GM18519 (cell line): ENCODE results near the gene RAD21L1.
"Not testable (repeated sequence)": the region's sequence is repeated elsewhere in the genome, so short reads cannot be mapped to it uniquely, and the experiment has no call there.

Experiments used
- ATAC-seq: cut with Tn5 transposase; IDR thresholded peaks from one replicate; pipeline ENCODE4 v1.9.1; 2021; ENCODE audit warnings: mild to moderate bottlenecking, moderate library complexity; ENCODE audit not compliant: unreplicated experiment, low FRiP score

Gene RAD21L1

GRCh38 chr20:1224205-1224890, 1.5 kb upstream of the RAD21L1 start:
- ATAC-seq = no peak

- no peak for ATAC-seq
Observed at GRCh38 chr20:1225263-1225782, 521 bp upstream of the RAD21L1 start.

- no peak for ATAC-seq
Observed at GRCh38 chr20:1229541-1229940, 3.7 kb downstream of the RAD21L1 start.

GRCh38 chr20:1232286-1233111, 6.7 kb downstream of the RAD21L1 start:
- no peak for ATAC-seq

- ATAC-seq = no peak
Observed at GRCh38 chr20:1240549-1240948, 14.7 kb downstream of the RAD21L1 start.

- no peak for ATAC-seq
Observed at GRCh38 chr20:1241456-1241855, 15.6 kb downstream of the RAD21L1 start.

- ATAC-seq = no peak
Observed at GRCh38 chr20:1242099-1242498, 16.3 kb downstream of the RAD21L1 start.

GRCh38 chr20:1242530-1242929, 16.7 kb downstream of the RAD21L1 start:
- no peak for ATAC-seq

GRCh38 chr20:1245578-1245977, 19.7 kb downstream of the RAD21L1 start:
- ATAC-seq = no peak

- ATAC-seq = no peak
Observed at GRCh38 chr20:1247689-1248088, 21.8 kb downstream of the RAD21L1 start.

GRCh38 chr20:1250282-1250681, 24.4 kb downstream of the RAD21L1 start:
- ATAC-seq = not testable (repeated sequence)

GRCh38 chr20:1252416-1252815, 26.6 kb downstream of the RAD21L1 start:
- no peak for ATAC-seq

- ATAC-seq = no peak
Observed at GRCh38 chr20:1254254-1254653, 28.4 kb downstream of the RAD21L1 start.

GRCh38 chr20:1255675-1256074, 29.8 kb downstream of the RAD21L1 start:
- ATAC-seq = no peak

GRCh38 chr20:1263853-1264252, 38.0 kb downstream of the RAD21L1 start:
- no peak for ATAC-seq

GRCh38 chr20:1264727-1265126, 38.9 kb downstream of the RAD21L1 start:
- ATAC-seq = no peak

GRCh38 chr20:1265226-1265915, 39.5 kb downstream of the RAD21L1 start:
- no peak for ATAC-seq

GRCh38 chr20:1265916-1266166, 40.0 kb downstream of the RAD21L1 start:
- ATAC-seq = no peak

- ATAC-seq = no peak
Observed at GRCh38 chr20:1266167-1266973, 40.5 kb downstream of the RAD21L1 start, which contains the start of gene SNPH. Gene SNPH, plus strand, starts transcription at chr20:1266294. Its CDS starts 29,946 bp downstream, at chr20:1296240.

- no peak for ATAC-seq
Observed at GRCh38 chr20:1267161-1267560, 41.3 kb downstream of the RAD21L1 start.
